ENCODE measurements around the gene PTPA. TPM values are rescaled to one million over a fixed set of nuclear protein-coding genes. Genes with fewer than 3 reads are reported as not detected.
"Not testable (repeated sequence)": the region's sequence is repeated elsewhere in the genome, so short reads cannot be mapped to it uniquely, and the experiment has no call there.

PTPA gene
- polyA plus RNA-seq, 1 donor from 2014 or later = 62.8 TPM

DNA sequence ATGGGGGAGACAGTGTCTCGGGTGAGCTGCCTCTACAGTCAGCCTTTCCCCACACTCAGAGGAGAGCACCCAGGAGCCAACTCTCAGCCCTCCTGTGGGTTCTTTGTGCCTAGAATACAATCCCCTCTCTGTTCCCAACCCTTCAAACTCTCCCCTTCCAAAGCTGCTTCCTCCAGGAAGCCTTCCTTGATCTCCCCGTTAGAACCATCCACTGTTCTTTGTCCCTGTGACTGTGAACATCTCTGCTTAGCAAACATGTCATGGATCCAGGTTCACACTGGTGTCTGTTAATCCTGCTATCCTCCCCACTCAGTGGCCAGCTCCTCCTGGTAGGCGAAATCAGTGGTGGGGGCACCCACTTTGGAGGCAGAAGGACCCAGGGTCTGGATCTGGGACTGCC lies 83.0 kb downstream of the PTPA start:
- no peak overlapping the region for H3K4me3 ChIP-seq (ENCODE audit: low read length)
- TF ChIP-seq EP300 (conservative IDR thresholded peaks at IDR 0.05; ENCODE audit: poor library complexity, severe bottlenecking) = no peak
- TF ChIP-seq, protein P1, sequence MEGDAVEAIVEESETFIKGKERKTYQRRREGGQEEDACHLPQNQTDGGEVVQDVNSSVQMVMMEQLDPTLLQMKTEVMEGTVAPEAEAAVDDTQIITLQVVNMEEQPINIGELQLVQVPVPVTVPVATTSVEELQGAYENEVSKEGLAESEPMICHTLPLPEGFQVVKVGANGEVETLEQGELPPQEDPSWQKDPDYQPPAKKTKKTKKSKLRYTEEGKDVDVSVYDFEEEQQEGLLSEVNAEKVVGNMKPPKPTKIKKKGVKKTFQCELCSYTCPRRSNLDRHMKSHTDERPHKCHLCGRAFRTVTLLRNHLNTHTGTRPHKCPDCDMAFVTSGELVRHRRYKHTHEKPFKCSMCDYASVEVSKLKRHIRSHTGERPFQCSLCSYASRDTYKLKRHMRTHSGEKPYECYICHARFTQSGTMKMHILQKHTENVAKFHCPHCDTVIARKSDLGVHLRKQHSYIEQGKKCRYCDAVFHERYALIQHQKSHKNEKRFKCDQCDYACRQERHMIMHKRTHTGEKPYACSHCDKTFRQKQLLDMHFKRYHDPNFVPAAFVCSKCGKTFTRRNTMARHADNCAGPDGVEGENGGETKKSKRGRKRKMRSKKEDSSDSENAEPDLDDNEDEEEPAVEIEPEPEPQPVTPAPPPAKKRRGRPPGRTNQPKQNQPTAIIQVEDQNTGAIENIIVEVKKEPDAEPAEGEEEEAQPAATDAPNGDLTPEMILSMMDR (IDR thresholded peaks at IDR 0.05; ENCODE audit: poor library complexity, severe bottlenecking) = no peak
- TF ChIP-seq SMC3 (conservative IDR thresholded peaks at IDR 0.05; ENCODE audit: poor library complexity) = no peak
- TF ChIP-seq MXI1 (conservative IDR thresholded peaks at IDR 0.05; ENCODE audit: poor library complexity, severe bottlenecking) = no peak
- TF ChIP-seq EZH2 (IDR thresholded peaks at IDR 0.05; ENCODE audit: borderline replicate concordance, insufficient read depth, low read length, poor library complexity, severe bottlenecking) = no peak
- TF ChIP-seq RAD21 (conservative IDR thresholded peaks at IDR 0.05) = no peak
- TF ChIP-seq TAF1 (IDR thresholded peaks at IDR 0.05; ENCODE audit: low read depth) = no peak
- TF ChIP-seq, protein P2, sequence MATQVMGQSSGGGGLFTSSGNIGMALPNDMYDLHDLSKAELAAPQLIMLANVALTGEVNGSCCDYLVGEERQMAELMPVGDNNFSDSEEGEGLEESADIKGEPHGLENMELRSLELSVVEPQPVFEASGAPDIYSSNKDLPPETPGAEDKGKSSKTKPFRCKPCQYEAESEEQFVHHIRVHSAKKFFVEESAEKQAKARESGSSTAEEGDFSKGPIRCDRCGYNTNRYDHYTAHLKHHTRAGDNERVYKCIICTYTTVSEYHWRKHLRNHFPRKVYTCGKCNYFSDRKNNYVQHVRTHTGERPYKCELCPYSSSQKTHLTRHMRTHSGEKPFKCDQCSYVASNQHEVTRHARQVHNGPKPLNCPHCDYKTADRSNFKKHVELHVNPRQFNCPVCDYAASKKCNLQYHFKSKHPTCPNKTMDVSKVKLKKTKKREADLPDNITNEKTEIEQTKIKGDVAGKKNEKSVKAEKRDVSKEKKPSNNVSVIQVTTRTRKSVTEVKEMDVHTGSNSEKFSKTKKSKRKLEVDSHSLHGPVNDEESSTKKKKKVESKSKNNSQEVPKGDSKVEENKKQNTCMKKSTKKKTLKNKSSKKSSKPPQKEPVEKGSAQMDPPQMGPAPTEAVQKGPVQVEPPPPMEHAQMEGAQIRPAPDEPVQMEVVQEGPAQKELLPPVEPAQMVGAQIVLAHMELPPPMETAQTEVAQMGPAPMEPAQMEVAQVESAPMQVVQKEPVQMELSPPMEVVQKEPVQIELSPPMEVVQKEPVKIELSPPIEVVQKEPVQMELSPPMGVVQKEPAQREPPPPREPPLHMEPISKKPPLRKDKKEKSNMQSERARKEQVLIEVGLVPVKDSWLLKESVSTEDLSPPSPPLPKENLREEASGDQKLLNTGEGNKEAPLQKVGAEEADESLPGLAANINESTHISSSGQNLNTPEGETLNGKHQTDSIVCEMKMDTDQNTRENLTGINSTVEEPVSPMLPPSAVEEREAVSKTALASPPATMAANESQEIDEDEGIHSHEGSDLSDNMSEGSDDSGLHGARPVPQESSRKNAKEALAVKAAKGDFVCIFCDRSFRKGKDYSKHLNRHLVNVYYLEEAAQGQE (IDR thresholded peaks at IDR 0.05; ENCODE audit: borderline replicate concordance) = no peak
- TF ChIP-seq POLR2AphosphoS5 (IDR thresholded peaks at IDR 0.05) = no peak
- H3K9me3 ChIP-seq (ENCODE audit: low read length) = no peaks in the 10 kb centered on the region
- no peaks in the 10 kb centered on the region for H3K79me2 ChIP-seq (replicated peaks; ENCODE audit: insufficient read depth, low read length)
- H3K27ac ChIP-seq (ENCODE audit: low read length) = no peak overlapping the region
- H3K9ac ChIP-seq (ENCODE audit: low read length) = no peak overlapping the region
- H3K27me3 ChIP-seq (ENCODE audit: insufficient read depth, low read depth, low read length) = no peaks in the 10 kb centered on the region
- no peaks in the 10 kb centered on the region for H3F3A ChIP-seq (ENCODE audit: insufficient read depth, low read length, poor library complexity, severe bottlenecking)
- H3K9me2 ChIP-seq (ENCODE audit: insufficient read depth, low read length) = no peaks in the 10 kb centered on the region
- H3K4me2 ChIP-seq (ENCODE audit: low read length) = no peak overlapping the region
- H4K20me1 ChIP-seq (ENCODE audit: insufficient read depth) = no peaks in the 10 kb centered on the region
- H2AFZ ChIP-seq (ENCODE audit: low read depth, low read length) = no peak overlapping the region
- no peaks in the 10 kb centered on the region for H3K36me3 ChIP-seq (ENCODE audit: insufficient read depth, low read length)

DNA sequence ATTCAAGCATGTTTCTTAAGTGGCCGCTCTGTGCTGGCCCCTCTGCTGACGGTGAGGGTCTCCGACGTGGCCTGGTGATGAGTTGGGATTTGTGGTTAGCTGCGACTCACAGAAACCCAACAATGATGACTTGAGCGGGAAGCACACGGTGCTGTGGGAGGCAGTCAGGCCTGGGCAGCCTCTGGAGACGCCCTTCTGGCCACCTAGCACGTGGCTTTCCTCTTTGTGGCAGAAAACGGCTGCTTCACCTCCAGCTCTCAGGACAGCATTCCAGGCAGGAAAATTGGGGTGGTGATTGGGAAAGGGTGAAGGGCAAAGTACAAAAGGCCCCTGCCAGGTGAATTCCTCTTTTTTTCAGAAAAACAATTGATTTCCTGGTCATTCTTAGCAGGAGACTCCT lies 84.4 kb downstream of the PTPA start:
- H3K9me3 ChIP-seq (ENCODE audit: low read length) = no peaks in the 10 kb centered on the region
- H3K27ac ChIP-seq (ENCODE audit: low read length) = no peak overlapping the region
- H3K27me3 ChIP-seq (ENCODE audit: insufficient read depth, low read depth, low read length) = no peaks in the 10 kb centered on the region
- no peak for TF ChIP-seq EZH2 (IDR thresholded peaks at IDR 0.05; ENCODE audit: borderline replicate concordance, insufficient read depth, low read length, poor library complexity, severe bottlenecking)
- TF ChIP-seq EP300 (conservative IDR thresholded peaks at IDR 0.05; ENCODE audit: poor library complexity, severe bottlenecking) = no peak
- TF ChIP-seq, protein P1 (IDR thresholded peaks at IDR 0.05; ENCODE audit: poor library complexity, severe bottlenecking) = no peak
- no peak for TF ChIP-seq RAD21 (conservative IDR thresholded peaks at IDR 0.05)
- TF ChIP-seq, protein P2 (IDR thresholded peaks at IDR 0.05; ENCODE audit: borderline replicate concordance) = no peak
- no peak for TF ChIP-seq SMC3 (conservative IDR thresholded peaks at IDR 0.05; ENCODE audit: poor library complexity)
- TF ChIP-seq TAF1 (IDR thresholded peaks at IDR 0.05; ENCODE audit: low read depth) = no peak
- no peak for TF ChIP-seq MXI1 (conservative IDR thresholded peaks at IDR 0.05; ENCODE audit: poor library complexity, severe bottlenecking)
- no peak for TF ChIP-seq POLR2AphosphoS5 (IDR thresholded peaks at IDR 0.05)
- H3K9me2 ChIP-seq (ENCODE audit: insufficient read depth, low read length) = no peaks in the 10 kb centered on the region
- no peak overlapping the region for H3K9ac ChIP-seq (ENCODE audit: low read length)
- H3K36me3 ChIP-seq (ENCODE audit: insufficient read depth, low read length) = no peaks in the 10 kb centered on the region
- no peaks in the 10 kb centered on the region for H3F3A ChIP-seq (ENCODE audit: insufficient read depth, low read length, poor library complexity, severe bottlenecking)
- no peak overlapping the region for H3K4me3 ChIP-seq (ENCODE audit: low read length)
- no peak overlapping the region for H2AFZ ChIP-seq (ENCODE audit: low read depth, low read length)
- H4K20me1 ChIP-seq (ENCODE audit: insufficient read depth) = no peaks in the 10 kb centered on the region
- no peaks in the 10 kb centered on the region for H3K79me2 ChIP-seq (replicated peaks; ENCODE audit: insufficient read depth, low read length)
- no peak overlapping the region for H3K4me2 ChIP-seq (ENCODE audit: low read length)

DNA sequence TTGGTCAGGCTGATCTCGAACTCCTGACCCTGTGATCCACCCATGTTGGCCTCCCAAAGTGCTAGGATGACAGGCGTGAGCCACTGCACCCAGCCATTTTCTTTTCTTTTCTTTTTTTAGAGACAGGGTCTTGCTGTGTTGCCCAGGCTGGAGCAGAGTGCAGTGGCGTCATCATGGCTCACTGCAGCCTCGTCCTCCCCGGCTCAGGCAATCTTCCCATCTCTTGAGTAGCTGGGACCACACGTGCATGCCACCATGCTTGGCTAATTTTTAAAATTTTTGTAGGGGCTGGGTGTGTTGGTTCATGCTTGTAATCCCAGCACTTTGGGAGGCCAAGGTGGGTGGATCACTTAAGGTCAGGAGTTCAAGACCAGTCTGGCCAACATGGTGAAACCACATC lies 85.8 kb downstream of the PTPA start:
- not testable (repeated sequence) for H3F3A ChIP-seq (ENCODE audit: insufficient read depth, low read length, poor library complexity, severe bottlenecking); H2AFZ ChIP-seq (ENCODE audit: low read depth, low read length); H3K27me3 ChIP-seq (ENCODE audit: insufficient read depth, low read depth, low read length); H3K79me2 ChIP-seq (replicated peaks; ENCODE audit: insufficient read depth, low read length); H3K27ac ChIP-seq (ENCODE audit: low read length); H3K9me2 ChIP-seq (ENCODE audit: insufficient read depth, low read length); H4K20me1 ChIP-seq (ENCODE audit: insufficient read depth); H3K36me3 ChIP-seq (ENCODE audit: insufficient read depth, low read length); H3K9me3 ChIP-seq (ENCODE audit: low read length); H3K4me3 ChIP-seq (ENCODE audit: low read length); H3K4me2 ChIP-seq (ENCODE audit: low read length); H3K9ac ChIP-seq (ENCODE audit: low read length)
